HEK293T (cell line): ENCODE data around the gene INS.

ENCODE experiments used
- BHLHE40 ChIP-seq: fragments of 450-650 bp; IDR thresholded peaks from 2 replicates; pipeline ENCODE4 v1.6.1; 2016; ENCODE audit warnings: mild to moderate bottlenecking, moderate library complexity, borderline replicate concordance
- FOXK2 ChIP-seq: fragments of 450-650 bp; IDR thresholded peaks from 2 replicates; pipeline ENCODE4 v1.6.1; 2016; ENCODE audit warnings: mild to moderate bottlenecking
- FOXM1 ChIP-seq: fragments of 450-650 bp; IDR thresholded peaks from 2 replicates; pipeline ENCODE4 v1.6.1; 2017; ENCODE audit warnings: mild to moderate bottlenecking, borderline replicate concordance
- L3MBTL2 ChIP-seq: fragments of 450-650 bp; conservative IDR thresholded peaks from 2 replicates; pipeline ENCODE4 v1.6.1; 2016; ENCODE audit warnings: mild to moderate bottlenecking
- SP1 ChIP-seq: fragments of 450-650 bp; IDR thresholded peaks from 2 replicates; pipeline ENCODE4 v1.6.1; 2017
- TARDBP ChIP-seq: fragments of 450-650 bp; IDR thresholded peaks from 2 replicates; pipeline ENCODE4 v1.6.1; 2016

GRCh38 chr11:2163428-2163978, 2.5 kb upstream of the INS start:
- no peak for TF ChIP-seq SP1
- no peak for TF ChIP-seq L3MBTL2
- TF ChIP-seq BHLHE40, result no peak
- TF ChIP-seq FOXM1, result no peak
- TF ChIP-seq TARDBP, result no peak
- no peak for TF ChIP-seq FOXK2
